K562 (cell line): ENCODE data around the gene UFSP2. TPM values are rescaled to one million over a fixed set of nuclear protein-coding genes. Genes with fewer than 3 reads are reported as not detected.
A peak's percentile ranks its signal among the peaks of the same experiment; 100 is the strongest.

ENCODE experiments used
- CUX1 ChIP-seq: fragments of 200-800 bp; sonication (Bioruptor generic); IDR thresholded peaks from 2 replicates; pipeline ENCODE4 v1.6.1; 2016; ENCODE audit warnings: missing genetic modification characterization, missing compliant biosample characterization
- CXXC5 ChIP-seq: fragments of 250-450 bp; sonication (Bioruptor Pico); IDR thresholded peaks from 2 replicates; pipeline ENCODE4 v1.8.0; 2022; ENCODE audit warnings: inconsistent platforms, mild to moderate bottlenecking, moderate library complexity
- ERF ChIP-seq: fragments of 450-650 bp; formaldehyde crosslinking; IDR thresholded peaks from 2 replicates; pipeline ENCODE4 v1.4.0; 2020; ENCODE audit warnings: mild to moderate bottlenecking, mixed read lengths
- FOXJ3 ChIP-seq: sonication (generic); formaldehyde crosslinking; IDR thresholded peaks from 2 replicates; pipeline ENCODE4 v1.4.0; 2020; ENCODE audit warnings: mild to moderate bottlenecking, missing genetic modification reagents
- FOXK2 ChIP-seq, 2 experiments: fragments of 450-650 bp; IDR thresholded peaks in 1 of 2; conservative IDR thresholded peaks in 1 of 2; 2 replicates each; pipeline ENCODE4 v1.6.1; 2016; ENCODE audit warnings: low read depth in 2 of 2, mild to moderate bottlenecking in 1 of 2
- FOXM1 ChIP-seq, 2 experiments: fragments of 450-650 bp in 1 of 2; sonication (generic) in 1 of 2; formaldehyde crosslinking in 1 of 2; IDR thresholded peaks; 2 replicates each; pipeline versions ENCODE4 v1.6.1 to v1.9.0; 2017 to 2022; ENCODE audit warnings: low read depth in 2 of 2, mild to moderate bottlenecking in 2 of 2, missing genetic modification reagents in 1 of 2, moderate library complexity in 1 of 2
- HCFC1 ChIP-seq: IDR thresholded peaks from 2 replicates; pipeline ENCODE4 v1.6.1; 2012; ENCODE audit warnings: low read depth, low read length, improper control_type of control experiment
- KHSRP ChIP-seq: fragments of 450-650 bp; IDR thresholded peaks from 2 replicates; pipeline ENCODE4 v1.6.1; 2017
- SRF ChIP-seq, 2 experiments: fragments of 250-450, 450-650 bp in 1 of 2; sonication (Bioruptor Pico) in 1 of 2; sonication (generic) in 1 of 2; formaldehyde crosslinking; IDR thresholded peaks; 2 replicates each; pipeline versions ENCODE4 v1.5.0 to v1.5.1; 2020 to 2022; ENCODE audit warnings: mild to moderate bottlenecking in 1 of 2, missing genetic modification reagents in 1 of 2
- TAF15 ChIP-seq: fragments of 200-400 bp; formaldehyde crosslinking; IDR thresholded peaks from 2 replicates; pipeline ENCODE4 v1.6.1; 2017; ENCODE audit warnings: mild to moderate bottlenecking, low read depth, low read length, moderate library complexity
- TSHZ1 ChIP-seq: fragments of 250-450 bp; sonication (Bioruptor Pico); IDR thresholded peaks from 2 replicates; pipeline ENCODE4 v1.4.0; 2020; ENCODE audit warnings: mild to moderate bottlenecking, moderate library complexity
- ZNF609 ChIP-seq: sonication (generic); formaldehyde crosslinking; IDR thresholded peaks from 2 replicates; pipeline ENCODE4 v1.8.1; 2023; ENCODE audit warnings: missing genetic modification reagents, mild to moderate bottlenecking, borderline replicate concordance
- polyA plus RNA-seq, 8 experiments: library from polyadenylated mRNA; depleted of rRNA in 4 of 8; stranded (reverse) in 5 of 8; unstranded in 3 of 8; fragments of >200 nt; fragmentation: Nextera tagmentation in 2 of 8; fragmentation: Illumina TruSeq in 1 of 8; extraction: Ambion mirVana in 2 of 8; extraction: Trizol in 1 of 8; gene quantifications; 2 replicates each; pipeline versions ENCODE4 v1.2.1 to v1.2.3, GENCODE V29; 2011 to 2014; ENCODE audit warnings: inconsistent platforms in 1 of 8, missing spikeins in 1 of 8
- total RNA-seq, 7 experiments: library from RNA; depleted of rRNA in 6 of 7; stranded (reverse); fragments of >200 nt in 6 of 7; fragmentation: Illumina TruSeq in 2 of 7; extraction: Trizol in 2 of 7; gene quantifications; 2 replicates each; pipeline versions ENCODE4 v1.2.1 to v1.2.3, GENCODE V29; 2011 to 2021; ENCODE audit warnings: low replicate concordance in 1 of 7

UFSP2 gene
- total and polyA plus RNA-seq, 9 of the 15 experiments (the other 6 are each of a cell fraction or from before 2014, with no cell fraction given): 20.1 to 55.8 (median 26.6) TPM

- peak; percentile 54; the same call in 1 of the 2 replicates for TF ChIP-seq KHSRP
- TF ChIP-seq CXXC5 (CRISPR knock-in tag): peak; percentile 90
- 0 out of 4 replicates have a peak, but pooled peaks of 1 of the 2 experiments have one; percentile 2 for TF ChIP-seq SRF (CRISPR knock-in tag; IDR thresholded peaks at IDR 0.05)
- peak; percentile 88 for TF ChIP-seq ERF
- no peak for TF ChIP-seq TAF15
- no peak for TF ChIP-seq CUX1 (CRISPR knock-in tag)
- no peak for TF ChIP-seq ZNF609 (CRISPR knock-in tag)
- peak; percentile 23; the same call in 1 of the 2 replicates for TF ChIP-seq HCFC1
- TF ChIP-seq FOXK2 (conservative IDR thresholded peaks at IDR 0.05 in 1 of 2, IDR thresholded peaks at IDR 0.05 in 1 of 2; ENCODE audit: low read depth in 2 of 2): peak; percentile 97 to 98; a peak in 3 of 4 replicates
- TF ChIP-seq FOXJ3: no peak
- no peak for TF ChIP-seq FOXM1 (IDR thresholded peaks at IDR 0.05; ENCODE audit: low read depth)
- no peak; the same call in 1 of the 2 replicates for TF ChIP-seq FOXM1 (CRISPR knock-in tag; IDR thresholded peaks at IDR 0.05; ENCODE audit: low read depth)
- no peak for TF ChIP-seq TSHZ1
Observed at GRCh38 chr4:185395956-185396723, 29.6 kb downstream of the UFSP2 start (continued).
